NCI-H774 (cell line): ENCODE results near the gene TRNP1.

Experiments used
- DNase-seq: peaks from one replicate; lab custom pipeline; 2025; lab: John Stamatoyannopoulos, UW

The TRNP1 gene

DNA sequence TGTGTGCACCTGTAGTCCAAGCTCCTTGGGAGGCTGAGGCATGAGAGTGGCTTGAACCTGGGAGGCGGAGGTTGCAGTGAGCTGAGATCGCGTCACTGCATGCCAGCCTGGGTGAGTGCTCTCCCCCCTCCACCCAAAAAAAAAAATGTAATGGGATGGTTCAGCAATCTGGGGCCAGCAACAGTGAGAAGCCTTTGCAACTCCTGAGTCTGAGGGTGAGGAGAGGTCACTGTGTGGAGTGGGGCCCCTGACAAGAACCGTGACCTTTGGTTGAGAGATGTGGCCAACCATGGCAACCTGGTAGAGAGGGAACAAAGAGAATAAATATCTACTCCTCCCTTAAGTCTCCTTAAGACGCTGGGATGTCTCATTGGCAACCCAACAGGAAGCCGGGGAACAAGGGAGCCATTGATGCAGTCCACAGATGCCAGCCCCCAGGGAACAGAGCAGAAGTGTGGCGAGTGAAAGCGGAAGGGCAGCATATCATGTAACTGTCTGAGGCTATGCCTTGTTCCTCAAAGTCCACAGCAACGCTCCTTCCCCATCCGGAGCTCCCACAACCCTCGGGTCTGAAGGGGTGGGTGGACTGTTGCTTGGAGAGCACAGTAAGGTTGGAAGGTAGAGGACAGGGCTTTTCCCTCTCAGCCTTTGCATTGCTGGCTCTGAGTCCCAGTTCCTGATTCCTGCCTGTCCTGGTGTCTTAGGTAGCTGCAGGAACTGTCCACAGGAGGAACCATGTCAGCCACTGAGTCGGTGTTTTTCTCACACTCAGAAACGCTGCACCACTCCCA is 8.3 kb downstream of the TRNP1 start:
- DNase-seq = no peak

DNA sequence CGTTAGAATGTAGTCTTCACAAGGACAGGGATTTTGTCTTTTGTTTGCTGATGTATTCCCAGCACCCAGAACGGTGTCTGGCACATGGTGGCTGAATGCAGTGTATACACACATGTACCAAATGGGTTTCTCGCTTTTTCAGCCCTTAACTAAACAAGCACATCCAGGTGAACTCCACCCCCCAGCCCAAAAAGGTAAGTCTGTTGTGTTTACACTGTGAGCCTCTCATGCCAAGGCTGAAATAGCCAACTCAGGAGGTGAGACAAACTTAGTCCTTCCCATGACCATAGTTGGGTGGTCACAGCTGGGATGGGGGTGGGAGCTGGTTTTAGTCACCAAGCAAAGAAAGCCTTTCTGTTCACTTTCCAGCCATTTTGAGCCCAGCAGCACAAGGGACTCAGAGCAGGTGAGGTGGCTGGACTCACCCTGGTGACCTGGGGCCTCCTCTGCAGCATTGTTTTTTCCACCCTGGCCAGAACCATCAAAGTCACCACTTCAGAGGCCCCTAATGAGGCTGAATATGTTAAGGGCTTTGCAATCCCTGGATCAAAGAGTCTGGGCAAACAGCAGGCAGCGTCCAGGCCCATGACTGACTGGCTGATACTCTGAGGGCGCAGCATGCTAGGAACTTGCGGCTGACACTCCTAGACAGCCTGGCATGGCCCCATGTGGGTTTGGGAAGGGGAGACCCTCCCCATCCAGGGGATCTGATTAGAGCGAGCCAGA is 10.4 kb downstream of the TRNP1 start:
- no peak for DNase-seq

DNA sequence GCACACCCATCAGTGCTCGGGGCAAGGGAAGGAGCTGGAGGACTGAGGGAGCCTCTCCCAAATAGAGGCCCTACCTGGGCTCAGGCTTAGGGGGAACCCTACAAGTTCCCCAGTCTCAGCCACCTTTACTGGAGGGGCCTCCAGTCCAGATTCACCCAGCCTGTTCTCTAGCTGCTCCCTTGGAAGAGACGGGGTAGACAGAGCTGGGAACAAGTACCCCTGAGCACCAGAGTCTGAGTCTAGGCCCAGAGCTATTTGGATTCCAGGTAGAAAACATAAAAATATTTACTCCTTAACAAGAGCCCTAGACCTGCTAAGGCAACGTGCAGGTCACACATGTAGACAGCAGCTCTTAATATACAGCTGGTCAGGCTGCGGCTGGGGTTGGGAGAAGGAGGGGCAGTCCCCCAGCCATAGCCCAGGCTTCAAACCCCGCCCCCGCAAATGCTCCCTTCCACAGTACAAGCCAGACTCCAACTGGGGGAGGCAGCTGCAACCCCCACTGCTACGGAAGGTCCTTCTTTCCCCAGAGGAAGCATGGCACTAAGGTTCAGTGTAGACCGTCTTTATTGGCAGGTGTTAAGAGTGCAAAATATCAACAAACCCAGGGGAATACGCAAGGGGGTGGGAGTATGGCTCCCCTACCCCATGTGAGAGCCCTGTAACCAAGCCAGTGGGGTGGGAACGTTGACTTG is 11.1 kb downstream of the TRNP1 start:
- no peak for DNase-seq

DNA sequence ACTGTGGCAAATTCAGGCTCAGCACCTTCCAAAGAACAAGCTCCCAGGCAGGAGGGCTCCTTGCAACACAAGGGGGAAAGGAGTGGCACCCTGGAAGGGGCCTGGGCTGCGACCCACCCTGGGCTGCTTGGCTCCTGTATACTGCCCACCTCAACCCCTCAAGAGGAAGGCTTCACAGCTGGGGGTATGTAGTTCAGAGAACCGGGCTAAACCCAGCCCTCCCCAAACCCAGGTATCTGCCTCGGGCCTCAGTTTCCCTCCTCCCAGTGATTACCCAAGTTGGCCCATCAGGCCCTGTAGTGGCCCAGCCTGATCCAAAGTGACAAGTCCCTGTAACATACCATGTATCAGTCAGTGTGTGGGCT is 11.7 kb downstream of the TRNP1 start:
- no peak for DNase-seq

DNA sequence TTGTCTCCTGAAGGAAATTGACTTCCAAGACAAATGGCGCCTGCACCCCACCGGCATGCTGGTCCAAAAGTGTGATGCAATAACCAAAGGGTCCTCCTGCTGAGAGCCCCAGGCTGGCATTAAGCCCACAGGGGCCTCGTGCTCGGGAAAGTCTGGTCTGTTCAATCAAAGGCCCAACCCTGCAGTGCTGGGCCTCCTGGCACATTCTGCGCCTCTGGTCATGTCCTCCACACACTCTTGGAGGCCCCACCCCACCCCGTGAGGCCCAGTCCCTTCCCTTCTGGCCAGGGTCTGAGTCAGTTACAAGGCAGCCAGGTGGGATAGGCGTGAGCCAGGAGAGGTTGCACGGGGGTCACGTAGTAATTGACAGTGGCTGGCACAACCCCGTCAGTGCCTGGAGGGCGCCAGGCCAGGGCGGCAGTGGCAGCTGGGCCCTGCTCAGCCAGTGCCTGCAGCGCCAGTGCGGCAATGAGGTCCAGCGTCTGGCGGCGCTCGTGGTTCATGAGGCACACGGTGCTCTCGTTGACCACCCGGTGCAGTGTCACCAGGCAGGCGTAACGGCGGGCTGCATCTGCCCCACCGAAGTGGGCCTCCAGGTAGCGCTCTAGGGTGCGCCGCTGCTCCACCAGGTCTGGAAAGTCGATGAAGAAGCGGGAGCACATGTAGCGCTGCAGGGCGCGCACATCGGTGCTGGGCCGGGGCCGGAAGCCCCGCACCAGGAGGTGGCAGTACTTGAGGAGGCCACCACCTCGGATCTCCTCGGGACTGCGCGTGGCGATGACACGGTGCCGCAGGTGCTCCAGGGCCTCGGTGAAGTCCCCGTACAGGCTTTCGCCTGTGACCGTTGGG is 12.4 kb downstream of the TRNP1 start:
- no peak for DNase-seq

DNA sequence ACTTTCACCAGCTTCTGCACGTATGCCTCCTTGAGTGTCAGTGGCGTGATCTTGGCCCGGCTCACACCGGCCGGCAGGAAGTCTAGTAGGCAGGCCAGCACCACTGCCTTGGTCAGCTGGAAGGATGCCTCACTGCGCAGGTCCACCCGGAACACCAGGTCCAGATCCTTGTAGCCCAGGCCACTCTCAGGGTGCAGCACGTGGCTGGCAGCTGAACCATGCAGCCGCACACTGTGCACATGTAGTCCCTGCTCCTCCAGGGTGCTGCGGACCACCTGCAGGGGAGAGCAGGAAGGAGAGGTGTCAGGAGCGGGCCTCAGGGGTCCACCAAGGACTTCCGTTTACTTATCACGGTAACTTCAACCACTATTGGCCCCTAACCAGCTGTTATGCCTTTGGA is 13.2 kb downstream of the TRNP1 start:
- no peak for DNase-seq

DNA sequence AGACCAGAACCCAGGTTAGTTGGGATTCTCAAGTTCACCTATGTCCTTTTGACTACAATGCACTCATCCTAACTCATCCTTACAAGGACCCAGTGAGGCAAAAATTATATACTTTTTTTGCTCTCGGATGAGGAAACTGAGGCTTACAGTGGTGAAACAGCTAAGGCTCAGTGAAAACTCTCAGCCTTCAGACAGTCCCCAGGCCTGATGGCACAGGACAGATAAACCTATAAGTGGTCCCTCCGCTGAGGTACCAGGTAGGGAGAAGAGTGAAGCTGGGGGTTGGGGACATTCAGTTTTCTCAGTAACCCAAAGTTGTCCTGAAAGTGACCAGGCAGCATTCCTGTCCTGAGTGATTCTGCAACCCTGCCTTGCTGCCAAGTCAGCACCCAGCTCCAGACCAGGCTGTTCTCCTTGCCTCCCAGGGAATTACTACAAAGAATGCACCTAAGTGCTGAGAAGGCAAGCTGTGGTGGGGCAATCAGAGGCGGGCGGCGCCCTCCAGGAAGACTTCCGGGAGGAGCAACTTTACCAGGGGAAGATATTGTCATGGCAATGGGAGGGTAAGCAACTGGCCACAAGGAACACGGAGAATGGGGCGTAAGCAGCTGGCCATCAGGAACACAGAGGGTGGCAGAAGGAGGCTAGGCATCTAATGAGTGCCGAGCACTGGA is 14.6 kb downstream of the TRNP1 start:
- no peak for DNase-seq

DNA sequence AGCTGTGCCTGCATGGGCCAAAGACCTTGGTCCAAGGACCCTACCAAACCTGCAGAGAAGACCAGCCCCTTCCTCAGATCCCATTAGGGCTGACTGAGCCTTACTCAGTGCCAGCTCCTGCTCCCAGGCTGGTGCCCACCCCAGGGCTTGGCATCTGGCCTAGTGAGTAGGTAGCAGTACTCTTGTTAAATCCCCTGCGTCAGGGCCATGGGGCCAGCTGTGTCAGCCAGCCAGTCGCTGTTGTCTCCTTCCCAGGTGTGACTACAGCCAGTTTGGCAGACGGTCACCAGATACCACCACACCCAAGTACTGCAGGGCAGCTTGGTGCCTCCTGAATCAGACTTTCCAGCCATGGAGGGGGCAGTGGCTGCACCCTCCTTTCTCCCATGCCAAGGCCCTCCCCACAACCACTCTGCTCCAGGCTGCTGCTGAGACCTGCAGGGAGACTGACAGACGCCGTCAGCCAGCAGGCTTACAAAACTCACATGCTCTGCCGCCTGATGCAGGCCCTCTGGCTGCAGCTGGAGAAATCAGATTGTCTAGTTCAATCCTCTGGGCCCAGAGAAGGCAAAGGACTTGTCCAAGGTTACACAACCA is 16.2 kb downstream of the TRNP1 start:
- no peak for DNase-seq

DNA sequence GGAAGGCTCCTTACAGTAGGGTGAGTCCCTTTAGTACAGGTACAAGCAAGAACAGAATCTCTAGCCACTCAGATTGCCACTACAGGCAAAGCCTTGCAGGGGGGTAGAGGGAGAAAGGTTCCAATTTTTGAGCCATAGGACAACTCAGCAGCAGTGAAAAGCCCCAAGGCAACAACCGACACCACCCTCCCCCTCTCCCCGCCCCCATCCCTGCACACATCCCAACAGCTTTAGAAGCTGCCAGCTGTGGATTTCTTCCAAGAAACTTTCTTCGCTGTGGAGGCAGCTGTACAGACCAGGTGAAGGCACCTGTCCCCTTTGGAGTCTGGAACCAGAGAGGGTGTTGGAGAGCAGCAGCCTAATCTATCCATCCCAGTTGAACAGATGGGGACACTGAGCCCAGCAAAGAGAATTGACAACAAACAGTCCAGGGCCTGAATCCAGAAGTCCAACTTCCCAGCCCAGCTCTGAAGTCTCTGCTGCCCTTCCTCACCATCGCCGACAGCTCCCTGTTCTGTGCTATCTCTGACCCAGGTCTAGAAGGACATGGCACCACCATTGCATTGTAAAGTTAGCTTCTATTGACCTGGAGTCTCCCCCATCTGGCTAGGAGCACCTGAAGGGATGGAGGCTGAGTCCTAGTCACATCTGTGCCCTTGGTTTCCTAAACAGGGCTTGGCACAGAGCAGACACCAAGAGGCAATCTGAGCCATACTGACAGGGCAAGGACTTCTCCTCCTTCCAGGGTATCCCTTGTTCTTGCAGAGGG is 16.9 kb downstream of the TRNP1 start:
- no peak for DNase-seq

DNA sequence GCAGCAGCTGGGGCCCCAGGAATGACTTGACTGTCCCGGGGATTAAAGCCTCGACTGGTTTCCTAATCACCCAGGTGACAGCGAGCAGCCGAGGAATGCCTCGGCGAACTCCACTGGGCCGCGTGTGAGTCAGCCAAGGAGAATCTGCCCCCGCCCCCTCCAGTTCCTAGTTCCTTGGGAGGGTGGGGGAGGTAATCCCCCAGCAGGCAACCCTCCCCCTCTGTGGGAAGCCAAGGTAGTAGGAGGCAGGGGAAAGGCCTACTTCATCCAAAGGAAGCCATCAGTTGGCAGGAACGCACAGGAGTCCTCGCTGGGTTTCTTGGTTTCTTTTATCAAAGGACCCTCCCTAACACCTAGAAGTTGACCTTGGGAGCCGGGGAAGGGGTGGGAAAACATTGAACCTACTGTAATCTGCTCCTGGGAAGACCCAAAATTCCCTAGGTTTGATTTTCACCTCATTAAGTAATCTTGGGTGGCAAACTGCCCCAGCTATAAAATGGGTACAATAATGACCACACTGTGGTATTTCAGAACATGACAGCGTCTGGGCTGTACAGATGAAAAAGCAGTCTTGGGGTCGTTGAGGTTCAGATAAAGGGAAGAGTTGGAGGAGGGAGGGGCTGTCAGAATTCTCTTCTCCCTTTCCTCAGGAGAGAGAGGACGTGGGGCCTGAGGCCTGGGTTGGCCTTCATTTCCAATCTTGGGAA is 17.7 kb downstream of the TRNP1 start:
- no peak for DNase-seq

DNA sequence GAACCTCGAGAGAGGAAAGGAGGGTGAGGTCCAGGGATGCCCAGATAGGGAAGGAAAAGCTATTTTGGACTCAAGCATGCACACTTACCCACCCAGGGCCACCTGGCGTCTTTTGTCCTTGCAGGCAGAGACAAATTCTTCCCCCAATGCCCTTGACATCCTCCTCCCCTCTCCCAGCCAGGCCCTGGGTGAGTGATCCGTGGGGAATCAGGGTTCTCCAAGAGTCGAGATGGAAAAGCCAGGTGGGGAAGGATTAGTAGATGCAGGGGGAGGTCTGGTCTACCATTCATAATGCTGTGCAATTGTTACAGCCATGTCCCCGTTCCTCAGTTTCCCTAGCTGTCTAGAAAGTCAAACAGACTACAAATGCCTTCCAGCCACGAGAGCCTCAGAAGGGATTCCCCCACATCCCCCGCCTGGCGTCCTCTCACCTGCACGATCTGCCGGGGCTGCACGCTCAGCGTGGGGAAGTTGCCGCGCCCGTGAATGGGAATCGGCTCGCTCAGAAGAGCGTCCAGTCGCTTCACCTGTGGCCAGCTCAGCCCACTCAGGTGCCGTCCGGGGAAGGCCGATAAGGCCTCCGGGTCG is 18.6 kb downstream of the TRNP1 start:
- no peak for DNase-seq

DNA sequence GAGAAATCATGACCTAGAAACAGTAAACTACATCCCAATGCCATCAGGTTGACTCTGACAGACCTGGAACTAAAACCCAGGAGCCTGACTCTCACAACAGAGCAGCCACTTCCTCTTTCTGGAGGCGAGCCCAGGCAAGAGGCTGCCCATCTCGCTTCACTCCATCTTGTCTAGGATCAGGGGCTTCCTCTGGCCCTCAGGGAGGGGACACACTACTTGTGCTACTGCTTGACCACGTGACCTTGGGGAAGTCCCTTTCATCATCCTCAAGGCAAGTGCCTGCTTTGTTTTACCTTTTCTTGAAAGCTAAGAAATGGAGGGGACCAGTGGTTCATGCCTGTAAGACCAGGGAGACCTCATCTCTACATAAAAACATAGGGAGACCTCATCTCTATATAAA is 21.8 kb downstream of the TRNP1 start:
- no peak for DNase-seq

DNA sequence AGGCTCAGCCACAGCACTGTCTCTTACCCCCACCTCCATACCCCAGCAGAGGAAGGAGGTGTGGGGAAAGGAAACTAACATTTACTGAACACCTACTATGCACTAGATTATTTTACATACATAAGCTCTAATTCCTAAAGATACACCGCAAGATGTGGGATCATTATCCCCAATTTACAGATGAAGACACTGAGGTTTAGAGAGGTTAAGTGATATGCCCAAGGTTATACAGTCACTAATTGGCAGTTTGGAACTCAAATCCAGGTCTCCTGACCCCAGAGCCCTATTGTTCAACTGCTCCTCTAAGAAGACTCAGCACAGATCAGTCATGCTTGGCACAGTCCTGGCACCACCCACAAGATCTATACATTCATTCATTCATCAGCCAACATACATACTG is 22.9 kb downstream of the TRNP1 start:
- no peak for DNase-seq

DNA sequence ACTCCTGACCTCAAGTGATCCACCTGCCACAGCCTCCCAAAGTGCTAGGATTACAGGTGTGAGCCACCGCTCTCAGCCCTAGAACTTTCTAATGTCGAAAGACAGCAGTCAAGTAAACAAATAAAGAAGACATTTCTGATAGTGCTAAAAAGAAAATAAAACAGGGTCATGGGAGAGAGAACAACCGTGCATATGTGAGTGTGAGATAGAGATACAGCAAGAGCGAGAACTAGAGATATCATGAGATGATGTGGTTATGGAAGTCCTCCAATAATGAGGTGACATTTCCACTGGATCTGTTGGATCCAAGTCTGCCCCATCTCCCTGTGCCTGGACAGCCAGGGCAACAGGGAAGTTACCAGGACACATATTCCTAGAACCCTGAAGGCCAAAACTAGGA is 23.7 kb downstream of the TRNP1 start:
- DNase-seq = no peak

DNA sequence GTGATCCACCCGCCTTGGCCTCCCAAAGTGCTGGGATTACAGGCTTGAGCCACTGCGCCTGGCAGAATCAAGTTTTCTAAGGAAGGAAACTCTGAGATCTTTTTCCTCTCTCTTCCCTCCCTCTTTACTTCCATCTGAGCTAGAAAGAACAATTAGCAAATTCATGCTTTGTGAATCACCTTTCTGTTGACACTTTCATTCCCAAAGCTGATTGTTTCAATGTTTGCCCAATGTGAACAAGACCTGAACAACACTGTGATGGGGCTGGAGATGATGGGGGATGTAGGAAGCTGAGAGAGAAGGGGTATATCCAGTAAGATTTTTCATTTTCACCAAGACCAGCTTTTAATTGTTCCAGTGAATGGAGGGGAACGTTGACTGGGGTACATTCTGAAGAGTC is 24.8 kb downstream of the TRNP1 start:
- no peak for DNase-seq

DNA sequence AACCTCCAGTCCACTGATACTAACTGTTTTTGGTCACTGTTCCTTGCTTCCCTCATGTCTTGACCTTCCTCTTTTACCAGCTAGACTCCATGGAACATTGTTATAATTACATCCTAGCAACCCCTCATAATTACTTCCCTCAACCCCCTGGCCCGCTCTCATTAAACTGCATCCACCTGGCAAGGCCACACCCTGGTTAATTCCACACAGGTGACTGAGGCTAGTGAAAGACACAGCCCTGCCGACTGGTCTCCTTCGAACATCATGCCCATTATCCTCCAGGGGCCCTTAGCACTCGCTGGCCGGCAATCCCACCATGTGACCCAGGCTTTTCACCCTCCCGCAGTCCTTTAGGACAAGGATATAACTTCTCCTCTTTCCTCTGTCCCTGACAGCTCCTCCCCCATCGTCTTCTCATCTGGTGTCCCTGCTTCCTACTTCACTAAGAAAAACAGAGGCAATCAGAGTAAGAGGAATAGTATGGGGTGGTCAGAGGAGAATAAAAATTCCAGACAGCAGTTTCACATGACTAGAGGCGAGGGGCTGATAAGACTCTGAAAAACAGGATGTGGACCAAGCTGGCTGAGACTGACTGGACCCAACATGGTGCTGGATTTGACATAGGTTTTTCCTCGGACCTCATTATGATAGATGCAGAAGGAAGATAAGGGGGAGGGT is 28.0 kb downstream of the TRNP1 start:
- no peak for DNase-seq

DNA sequence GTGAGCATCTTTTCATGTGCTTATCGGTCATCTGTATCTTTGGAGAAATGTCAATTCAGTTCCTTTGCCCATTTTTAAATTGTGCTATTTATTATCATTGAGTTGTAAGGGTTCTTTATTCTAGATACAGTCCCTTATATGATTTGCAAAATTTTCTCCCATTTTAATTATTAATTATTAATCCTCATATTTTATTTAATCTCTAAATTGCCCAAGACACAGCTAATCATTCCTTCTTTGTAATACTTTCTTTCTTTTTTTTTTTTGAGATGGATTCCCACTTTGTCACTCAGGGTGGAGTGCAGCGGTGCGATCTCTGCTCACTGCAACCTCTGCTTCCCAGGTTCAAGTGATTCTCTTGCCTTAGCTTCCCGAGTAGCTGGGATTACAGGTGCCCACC is 32.2 kb downstream of the TRNP1 start:
- no peak for DNase-seq

DNA sequence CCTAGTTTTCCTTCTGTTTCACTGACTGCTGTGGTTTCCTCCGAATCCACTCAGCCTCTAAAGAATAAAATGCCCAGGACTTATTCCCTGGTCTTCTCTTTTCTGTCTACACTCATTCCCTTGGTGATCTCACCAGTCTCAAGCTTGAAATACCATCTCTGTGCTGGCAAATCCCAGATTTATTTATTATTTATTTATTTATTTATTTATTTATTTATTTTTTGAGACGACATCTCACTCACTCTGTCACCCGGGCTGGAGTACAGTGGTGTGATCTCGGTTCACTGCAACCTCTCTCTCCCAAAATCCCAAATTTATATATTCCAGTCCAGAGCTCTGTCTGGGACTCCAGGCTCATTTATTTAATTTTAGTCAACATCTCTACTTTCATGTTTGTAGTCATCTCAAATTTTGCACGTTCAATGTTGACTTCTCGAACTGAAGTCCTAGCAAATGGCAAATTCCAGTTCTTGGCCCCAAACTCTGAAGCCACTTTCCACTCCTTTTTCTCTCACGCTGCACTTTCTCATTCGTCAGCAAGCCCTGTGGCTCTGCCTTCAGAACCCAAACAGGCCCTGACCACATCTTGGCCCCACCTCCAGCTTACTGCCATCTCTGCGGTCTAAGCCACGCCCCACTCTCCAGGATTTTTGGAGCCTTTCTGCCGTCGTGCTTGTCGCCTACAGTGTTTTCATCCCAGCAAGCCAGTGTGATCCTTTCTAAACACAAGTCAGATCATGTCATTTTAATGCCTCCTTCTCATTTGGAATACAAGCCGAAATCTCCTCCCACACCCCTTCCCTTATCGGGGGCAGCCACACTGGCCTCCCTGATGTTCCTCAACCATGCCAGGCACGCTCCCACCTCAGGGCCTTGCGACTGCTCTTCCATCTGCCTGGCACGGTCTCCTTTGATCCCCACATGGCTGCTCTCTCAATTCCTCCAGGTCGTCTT is 33.4 kb downstream of the TRNP1 start:
- no peak for DNase-seq
